H9 (cell line): Measurements from ENCODE around the gene PLA2G15. TPM values are rescaled to one million over a fixed set of nuclear protein-coding genes. Genes with fewer than 3 reads are reported as not detected.

Experiments
- DNase-seq: peaks from one replicate; pipeline ENCODE4 v3.0.0-alpha.2; 2017
- H2AFZ ChIP-seq: one replicate; pipeline ENCODE4 v1.6.1; 2013; ENCODE audit warnings: mild to moderate bottlenecking, low read length, control low read depth, moderate library complexity
- H2AK5ac ChIP-seq: 2 replicates; pipeline ENCODE4 v1.6.1; 2013; ENCODE audit warnings: low read length, control low read depth, mixed read lengths; ENCODE audit not compliant: insufficient read length
- H2BK120ac ChIP-seq: one replicate; pipeline ENCODE4 v1.6.1; 2013; ENCODE audit warnings: low read depth, mild to moderate bottlenecking, low read length, control low read depth, inconsistent platforms; ENCODE audit not compliant: poor library complexity, severe bottlenecking
- H2BK12ac ChIP-seq: 2 replicates; pipeline ENCODE4 v1.6.1; 2013; ENCODE audit warnings: low read length, control low read depth, mixed read lengths, low read depth; ENCODE audit not compliant: insufficient read length
- H2BK15ac ChIP-seq: 2 replicates; pipeline ENCODE4 v1.6.1; 2013; ENCODE audit warnings: low read depth, low read length, control low read depth
- H2BK20ac ChIP-seq: one replicate; pipeline ENCODE4 v1.6.1; 2013; ENCODE audit warnings: low read depth, mild to moderate bottlenecking, low read length, control low read depth, inconsistent platforms; ENCODE audit not compliant: poor library complexity, severe bottlenecking
- H2BK5ac ChIP-seq: 2 replicates; pipeline ENCODE4 v1.6.1; 2013; ENCODE audit warnings: low read length, control low read depth, mixed read lengths; ENCODE audit not compliant: insufficient read length
- H3K14ac ChIP-seq: 2 replicates; pipeline ENCODE4 v1.6.1; 2013; ENCODE audit warnings: low read length, control low read depth; ENCODE audit not compliant: insufficient read depth
- H3K18ac ChIP-seq: 2 replicates; pipeline ENCODE4 v1.6.1; 2013; ENCODE audit warnings: low read depth, mild to moderate bottlenecking, mixed read lengths, low read length, control low read depth; ENCODE audit not compliant: insufficient read length
- H3K23ac ChIP-seq: 2 replicates; pipeline ENCODE4 v1.6.1; 2013; ENCODE audit warnings: low read length, control low read depth, mixed read lengths, low read depth; ENCODE audit not compliant: insufficient read length
- H3K23me2 ChIP-seq: 2 replicates; pipeline ENCODE4 v1.6.1; 2013; ENCODE audit warnings: low read depth, mild to moderate bottlenecking, mixed read lengths, low read length, control low read depth; ENCODE audit not compliant: insufficient read length, poor library complexity, severe bottlenecking
- H3K27ac ChIP-seq: 2 replicates; pipeline ENCODE4 v1.5.1; 2013; ENCODE audit warnings: low read length, control low read depth, mixed read lengths, low read depth; ENCODE audit not compliant: insufficient read length
- H3K27me3 ChIP-seq: 2 replicates; pipeline ENCODE4 v1.6.1; 2013; ENCODE audit warnings: low read length, control low read depth, inconsistent platforms; ENCODE audit not compliant: insufficient read depth
- H3K4ac ChIP-seq: 2 replicates; pipeline ENCODE4 v1.6.1; 2013; ENCODE audit warnings: low read depth, mild to moderate bottlenecking, control low read depth, inconsistent platforms, low read length, moderate library complexity
- H3K4me1 ChIP-seq: 2 replicates; pipeline ENCODE4 v1.6.1; 2013; ENCODE audit warnings: low read length, control low read depth, inconsistent platforms; ENCODE audit not compliant: insufficient read depth
- H3K4me2 ChIP-seq: 2 replicates; pipeline ENCODE4 v1.6.1; 2013; ENCODE audit warnings: low read length, control low read depth, mixed read lengths; ENCODE audit not compliant: insufficient read length, insufficient read depth
- H3K56ac ChIP-seq: 2 replicates; pipeline ENCODE4 v1.6.1; 2013; ENCODE audit warnings: low read depth, mild to moderate bottlenecking, mixed read lengths, low read length, control low read depth; ENCODE audit not compliant: insufficient read length
- H3K79me1 ChIP-seq: 2 replicates; pipeline ENCODE4 v1.6.1; 2013; ENCODE audit warnings: low read depth, mild to moderate bottlenecking, moderate library complexity, low read length, control low read depth, inconsistent platforms; ENCODE audit not compliant: insufficient read depth, poor library complexity, severe bottlenecking
- H3K79me2 ChIP-seq: 2 replicates; pipeline ENCODE4 v1.6.1; 2013; ENCODE audit warnings: low read length, control low read depth, inconsistent platforms; ENCODE audit not compliant: insufficient read depth
- H3K9ac ChIP-seq: 2 replicates; pipeline ENCODE4 v1.6.1; 2013; ENCODE audit warnings: low read length, control low read depth, mixed read lengths; ENCODE audit not compliant: insufficient read length; ENCODE audit errors: extremely low read depth
- H3K9me3 ChIP-seq: one replicate; pipeline ENCODE4 v1.6.1; 2013; ENCODE audit warnings: low read depth, low read length, inconsistent platforms; ENCODE audit not compliant: control insufficient read depth
- H3T11ph ChIP-seq: one replicate; pipeline ENCODE4 v1.6.1; 2013; ENCODE audit warnings: mild to moderate bottlenecking, low read length, control low read depth, inconsistent platforms
- H4K20me1 ChIP-seq: one replicate; pipeline ENCODE4 v1.6.1; 2013; ENCODE audit not compliant: control insufficient read depth, insufficient read length, insufficient read depth
- H4K5ac ChIP-seq: 2 replicates; pipeline ENCODE4 v1.6.1; 2013; ENCODE audit warnings: low read depth, mild to moderate bottlenecking, mixed read lengths, low read length, control low read depth; ENCODE audit not compliant: insufficient read length
- H4K8ac ChIP-seq: replicated peaks from 2 replicates; pipeline ENCODE4 v1.6.1; 2013; ENCODE audit warnings: low read length, control low read depth, mixed read lengths, low read depth; ENCODE audit not compliant: insufficient read length
- H4K91ac ChIP-seq: 2 replicates; pipeline ENCODE4 v1.6.1; 2013; ENCODE audit warnings: low read depth, mild to moderate bottlenecking, moderate library complexity, mixed read lengths, low read length, control low read depth; ENCODE audit not compliant: insufficient read length
- H3K27ac Mint-ChIP-seq, 3 experiments: 2 replicates in 2 of 3; 3 replicates in 1 of 3; pipeline ENCODE4 v1.8.0; 2020 to 2021; ENCODE audit warnings: mixed read lengths in 3 of 3, mild to moderate bottlenecking in 1 of 3, moderate library complexity in 1 of 3
- H3K27me3 Mint-ChIP-seq: 2 replicates; pipeline ENCODE4 v1.8.0; 2021; ENCODE audit warnings: low read depth, mild to moderate bottlenecking, moderate library complexity, mixed read lengths
- H3K36me3 Mint-ChIP-seq, 3 experiments: 2 replicates in 2 of 3; 3 replicates in 1 of 3; pipeline ENCODE4 v1.8.0; 2020 to 2021; ENCODE audit warnings: low read depth in 3 of 3, mixed read lengths in 3 of 3; ENCODE audit not compliant: insufficient read depth in 1 of 3
- H3K4me1 Mint-ChIP-seq, 2 experiments: 2 replicates each; pipeline ENCODE4 v1.8.0; 2020; ENCODE audit warnings: mixed read lengths in 2 of 2
- H3K4me3 Mint-ChIP-seq, 2 experiments: 2 replicates in 1 of 2; 3 replicates in 1 of 2; pipeline ENCODE4 v1.8.0; 2020 to 2021; ENCODE audit warnings: mild to moderate bottlenecking in 2 of 2, mixed read lengths in 2 of 2, moderate library complexity in 1 of 2
- H3K9me3 Mint-ChIP-seq, 2 experiments: 2 replicates in 1 of 2; 3 replicates in 1 of 2; pipeline ENCODE4 v1.8.0; 2020; ENCODE audit warnings: mild to moderate bottlenecking in 2 of 2, mixed read lengths in 2 of 2, moderate library complexity in 1 of 2
- WGBS: extraction: QIAGEN DNeasy Blood & Tissue Kit; methylation state at CpG from one replicate; pipeline ENCODE4 v1.1.7; 2013; ENCODE audit warnings: missing lambda C conversion rate, low lambda C conversion rate, mixed read lengths; ENCODE audit not compliant: insufficient read length; ENCODE audit errors: extremely low coverage; 5-methylcytosine and 5-hydroxymethylcytosine counted together
- total RNA-seq: library from RNA; stranded (reverse); gene quantifications from 2 replicates; pipeline ENCODE4 v1.2.1, GENCODE V29; 2021
- TF ChIP-seq, protein P1 (sequence below): fragments of 200-600 bp; sonication (generic); conservative IDR thresholded peaks from 3 replicates; pipeline ENCODE4 v1.8.0; 2021; ENCODE audit warnings: antibody characterized with exemption, mild to moderate bottlenecking

PLA2G15 gene
- total RNA-seq, 1 experiment from 2014 or later: 11.0 TPM

DNA sequence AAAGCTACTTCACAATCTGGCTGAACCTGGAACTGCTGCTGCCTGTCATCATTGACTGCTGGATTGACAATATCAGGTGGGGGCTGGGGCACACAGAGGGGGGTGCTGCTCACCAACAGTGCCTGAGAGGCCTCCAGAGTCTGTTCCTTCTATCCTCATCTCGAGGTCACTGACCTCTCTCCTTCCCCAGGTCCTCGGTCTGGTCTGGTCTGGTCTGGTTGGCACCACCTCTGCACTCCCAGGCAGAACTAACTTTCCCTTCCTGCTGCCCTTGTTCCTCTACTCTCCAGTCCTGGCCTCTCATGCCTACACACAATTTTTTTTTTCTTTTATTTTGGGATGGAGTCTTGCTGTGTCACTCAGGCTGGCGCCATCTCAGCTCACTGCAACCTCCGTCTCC, 4.2 kb downstream of the PLA2G15 start:
- H3K4ac ChIP-seq: no peak overlapping the region
- H3K56ac ChIP-seq: no peak overlapping the region
- H2AK5ac ChIP-seq: no peak overlapping the region
- no peaks in the 10 kb centered on the region for H3K9me3 Mint-ChIP-seq
- H3K27me3 ChIP-seq: no peaks in the 10 kb centered on the region
- H3K79me1 ChIP-seq: no peaks in the 10 kb centered on the region
- no peaks in the 10 kb centered on the region for H3K4me1 ChIP-seq
- H2BK12ac ChIP-seq: no peak overlapping the region
- H3K27ac Mint-ChIP-seq: no peak overlapping the region
- no peak overlapping the region for H2BK120ac ChIP-seq
- H2BK5ac ChIP-seq: no peak overlapping the region
- no peak overlapping the region for H4K8ac ChIP-seq
- H4K91ac ChIP-seq: no peak overlapping the region
- no peak for DNase-seq
- H3K9me3 ChIP-seq: no peaks in the 10 kb centered on the region
- H3K23ac ChIP-seq: no peak overlapping the region
- no peak overlapping the region for H3K9ac ChIP-seq
- H4K5ac ChIP-seq: no peak overlapping the region
- H3K79me2 ChIP-seq: no peaks in the 10 kb centered on the region
- H3K36me3 Mint-ChIP-seq: peaks cover 1 to 15% (median 7%) of the 10 kb centered on the region in 3 experiments; a peak in 5 of 7 replicates
- H2AFZ ChIP-seq: no peak overlapping the region
- H3K18ac ChIP-seq: no peak overlapping the region
- no peak overlapping the region for H2BK20ac ChIP-seq
- no peak overlapping the region for H3T11ph ChIP-seq
- peaks cover 11% of the 10 kb centered on the region for H3K23me2 ChIP-seq
- TF ChIP-seq, protein P1, sequence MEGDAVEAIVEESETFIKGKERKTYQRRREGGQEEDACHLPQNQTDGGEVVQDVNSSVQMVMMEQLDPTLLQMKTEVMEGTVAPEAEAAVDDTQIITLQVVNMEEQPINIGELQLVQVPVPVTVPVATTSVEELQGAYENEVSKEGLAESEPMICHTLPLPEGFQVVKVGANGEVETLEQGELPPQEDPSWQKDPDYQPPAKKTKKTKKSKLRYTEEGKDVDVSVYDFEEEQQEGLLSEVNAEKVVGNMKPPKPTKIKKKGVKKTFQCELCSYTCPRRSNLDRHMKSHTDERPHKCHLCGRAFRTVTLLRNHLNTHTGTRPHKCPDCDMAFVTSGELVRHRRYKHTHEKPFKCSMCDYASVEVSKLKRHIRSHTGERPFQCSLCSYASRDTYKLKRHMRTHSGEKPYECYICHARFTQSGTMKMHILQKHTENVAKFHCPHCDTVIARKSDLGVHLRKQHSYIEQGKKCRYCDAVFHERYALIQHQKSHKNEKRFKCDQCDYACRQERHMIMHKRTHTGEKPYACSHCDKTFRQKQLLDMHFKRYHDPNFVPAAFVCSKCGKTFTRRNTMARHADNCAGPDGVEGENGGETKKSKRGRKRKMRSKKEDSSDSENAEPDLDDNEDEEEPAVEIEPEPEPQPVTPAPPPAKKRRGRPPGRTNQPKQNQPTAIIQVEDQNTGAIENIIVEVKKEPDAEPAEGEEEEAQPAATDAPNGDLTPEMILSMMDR: no peak
- H3K4me3 Mint-ChIP-seq: no peak overlapping the region
- WGBS: no CpG with 5 or more reads among the region's 4 CpGs
- no peak overlapping the region for H3K27ac ChIP-seq
- peaks cover 6% of the 10 kb centered on the region for H3K27me3 Mint-ChIP-seq
- H3K4me1 Mint-ChIP-seq: peaks cover 13 to 15% of the 10 kb centered on the region in 2 experiments
- no peak overlapping the region for H3K4me2 ChIP-seq
- H3K14ac ChIP-seq: no peak overlapping the region
- no peaks in the 10 kb centered on the region for H4K20me1 ChIP-seq
- no peak overlapping the region for H2BK15ac ChIP-seq
